Trophoblast cell (in vitro differentiated cells and primary cell): ENCODE data around the gene MITD1.

Source experiments
- DNase-seq, 2 donors: peaks; one replicate each; pipeline ENCODE4 v3.0.0-alpha.2; 2016
- H2AFZ ChIP-seq: 2 replicates; pipeline ENCODE4 v1.6.1; 2013; ENCODE audit warnings: low read length, moderate library complexity, mild to moderate bottlenecking; ENCODE audit not compliant: insufficient read depth, poor library complexity
- H2AK5ac ChIP-seq: 2 replicates; pipeline ENCODE4 v1.6.1; 2013; ENCODE audit warnings: mild to moderate bottlenecking, low read length
- H2BK120ac ChIP-seq: 2 replicates; pipeline ENCODE4 v1.6.1; 2013; ENCODE audit warnings: low read length, mild to moderate bottlenecking, moderate library complexity; ENCODE audit not compliant: insufficient read depth, poor library complexity
- H2BK12ac ChIP-seq: 2 replicates; pipeline ENCODE4 v1.6.1; 2013; ENCODE audit warnings: mild to moderate bottlenecking, low read length, moderate library complexity
- H2BK5ac ChIP-seq: 2 replicates; pipeline ENCODE4 v1.6.1; 2013; ENCODE audit warnings: low read length, low read depth, moderate library complexity, mild to moderate bottlenecking; ENCODE audit not compliant: poor library complexity
- H3K14ac ChIP-seq: 2 replicates; pipeline ENCODE4 v1.6.1; 2013; ENCODE audit warnings: mild to moderate bottlenecking, low read length
- H3K18ac ChIP-seq: 2 replicates; pipeline ENCODE4 v1.6.1; 2013; ENCODE audit warnings: mild to moderate bottlenecking, low read length
- H3K23ac ChIP-seq: 2 replicates; pipeline ENCODE4 v1.6.1; 2013; ENCODE audit warnings: low read length
- H3K27ac ChIP-seq: 2 replicates; pipeline ENCODE4 v1.5.1; 2013; ENCODE audit warnings: low read depth, mild to moderate bottlenecking, inconsistent platforms, low read length, moderate library complexity
- H3K27me3 ChIP-seq: 2 replicates; pipeline ENCODE4 v1.6.1; 2013; ENCODE audit warnings: inconsistent platforms, mild to moderate bottlenecking, low read length, moderate library complexity; ENCODE audit not compliant: insufficient read depth
- H3K36me3 ChIP-seq, 2 experiments: 1 replicate in 1 of 2; 2 replicates in 1 of 2; pipeline ENCODE4 v1.6.1; 2013; ENCODE audit warnings: low read length in 2 of 2, mild to moderate bottlenecking in 2 of 2, moderate library complexity in 1 of 2; ENCODE audit not compliant: insufficient read depth in 2 of 2, control insufficient read depth in 1 of 2
- H3K4ac ChIP-seq: 2 replicates; pipeline ENCODE4 v1.6.1; 2013; ENCODE audit warnings: low read depth, mild to moderate bottlenecking, low read length, moderate library complexity
- H3K4me1 ChIP-seq, 2 experiments: 1 replicate in 1 of 2; 2 replicates in 1 of 2; pipeline ENCODE4 v1.6.1; 2013; ENCODE audit warnings: low read length in 2 of 2, mild to moderate bottlenecking in 2 of 2, moderate library complexity in 1 of 2; ENCODE audit not compliant: insufficient read depth in 2 of 2, control insufficient read depth in 1 of 2
- H3K4me2 ChIP-seq: 2 replicates; pipeline ENCODE4 v1.6.1; 2013; ENCODE audit warnings: inconsistent platforms, mild to moderate bottlenecking, low read length, moderate library complexity
- H3K4me3 ChIP-seq: 2 replicates; pipeline ENCODE4 v1.5.1; 2013; ENCODE audit warnings: mild to moderate bottlenecking, low read depth, low read length, inconsistent platforms
- H3K79me1 ChIP-seq: one replicate; pipeline ENCODE4 v1.6.1; 2013; ENCODE audit warnings: low read length
- H3K79me2 ChIP-seq: 2 replicates; pipeline ENCODE4 v1.6.1; 2013; ENCODE audit warnings: low read length, mild to moderate bottlenecking; ENCODE audit not compliant: control insufficient read depth, insufficient read depth, poor library complexity
- H3K9ac ChIP-seq: 2 replicates; pipeline ENCODE4 v1.6.1; 2013; ENCODE audit warnings: mild to moderate bottlenecking, low read length
- H3K9me3 ChIP-seq: 2 replicates; pipeline ENCODE4 v1.6.1; 2013; ENCODE audit warnings: low read depth, mild to moderate bottlenecking, control low read depth, inconsistent platforms, low read length; ENCODE audit not compliant: insufficient read depth
- H4K12ac ChIP-seq: 2 replicates; pipeline ENCODE4 v1.6.1; 2013; ENCODE audit warnings: low read depth, mild to moderate bottlenecking, low read length, moderate library complexity
- H4K8ac ChIP-seq: 2 replicates; pipeline ENCODE4 v1.6.1; 2013; ENCODE audit warnings: low read depth, mild to moderate bottlenecking, low read length, moderate library complexity
- H4K91ac ChIP-seq: one replicate; pipeline ENCODE4 v1.6.1; 2013; ENCODE audit warnings: low read depth, mild to moderate bottlenecking, low read length, moderate library complexity
- WGBS: extraction: QIAGEN DNeasy Blood & Tissue Kit; methylation state at CpG from one replicate; pipeline ENCODE4 v1.1.7; 2013; ENCODE audit warnings: missing lambda C conversion rate; ENCODE audit not compliant: insufficient read length, insufficient coverage; ENCODE audit errors: extremely low coverage; 5-methylcytosine and 5-hydroxymethylcytosine counted together

The MITD1 gene

GRCh38 chr2:99183025-99183424, 2.2 kb upstream of the MITD1 start:
- DNase-seq, result no peak
- H3K36me3 ChIP-seq, result no peaks in the 10 kb centered on the region
- no peak overlapping the region for H3K27ac ChIP-seq
- no peak overlapping the region for H2BK5ac ChIP-seq
- no peak overlapping the region for H2BK12ac ChIP-seq
- H2AK5ac ChIP-seq, result no peak overlapping the region
- WGBS, result no CpG with 5 or more reads among the region's 3 CpGs
- no peak overlapping the region for H4K8ac ChIP-seq
- H3K4ac ChIP-seq, result peak overlapping the region; percentile 46
- no peak overlapping the region for H2AFZ ChIP-seq
- peaks cover 4% of the 10 kb centered on the region for H3K79me2 ChIP-seq
- H3K23ac ChIP-seq, result no peak overlapping the region
- no peaks in the 10 kb centered on the region for H3K9me3 ChIP-seq
- H3K27me3 ChIP-seq, result no peaks in the 10 kb centered on the region
- H3K9ac ChIP-seq, result no peak overlapping the region
- no peak overlapping the region for H4K12ac ChIP-seq
- no peak overlapping the region for H3K4me2 ChIP-seq
- no peak overlapping the region for H2BK120ac ChIP-seq
- peaks cover 6% of the 10 kb centered on the region for H3K79me1 ChIP-seq
- no peak overlapping the region for H3K4me3 ChIP-seq
- H3K18ac ChIP-seq, result no peak overlapping the region
- H4K91ac ChIP-seq, result no peak overlapping the region
- H3K4me1 ChIP-seq, result peaks cover 0 to 6% of the 10 kb centered on the region in 2 experiments
- no peak overlapping the region for H3K14ac ChIP-seq

GRCh38 chr2:99181624-99182000, 754 bp upstream of the MITD1 start:
- Histone ChIP-seq H3K9ac (no peak overlapping the region), H3K27ac (peak overlapping the region; percentile 65), H3K27me3 (no peaks in the 10 kb centered on the region), H3K79me1 (peaks cover 6% of the 10 kb centered on the region), H3K4me3 (peak overlapping the region; percentile 80), H3K4me1 (peaks cover 0 to 6% of the 10 kb centered on the region in 2 experiments), H3K4ac (peak overlapping the region; percentile 40), H4K8ac (no peak overlapping the region), H2BK12ac (no peak overlapping the region), H3K23ac (no peak overlapping the region), H4K91ac (no peak overlapping the region), H3K36me3 (peaks cover 0 to 2% of the 10 kb centered on the region in 2 experiments), H3K14ac (no peak overlapping the region), H2AK5ac (no peak overlapping the region), H2BK5ac (no peak overlapping the region), H3K79me2 (peaks cover 4% of the 10 kb centered on the region), H3K4me2 (peak overlapping the region; percentile 70), H4K12ac (no peak overlapping the region), H2BK120ac (no peak overlapping the region), H3K18ac (no peak overlapping the region), H2AFZ (no peak overlapping the region), H3K9me3 (no peaks in the 10 kb centered on the region)
- no CpG with 5 or more reads among the region's 4 CpGs for WGBS
- DNase-seq, result peak in 1 of 2 donors; percentile 44

GRCh38 chr2:99171377-99172140, 9.3 kb downstream of the MITD1 start:
- H3K4ac ChIP-seq, result no peak overlapping the region
- no peak overlapping the region for H3K23ac ChIP-seq
- H3K36me3 ChIP-seq, result peaks cover 10 to 16% of the 10 kb centered on the region in 2 experiments
- no peak overlapping the region for H4K91ac ChIP-seq
- no peak overlapping the region for H3K4me3 ChIP-seq
- no peaks in the 10 kb centered on the region for H3K9me3 ChIP-seq
- H3K14ac ChIP-seq, result no peak overlapping the region
- H3K79me1 ChIP-seq, result no peaks in the 10 kb centered on the region
- no peaks in the 10 kb centered on the region for H3K4me1 ChIP-seq
- H3K27me3 ChIP-seq, result no peaks in the 10 kb centered on the region
- no peak overlapping the region for H2BK12ac ChIP-seq
- H3K79me2 ChIP-seq, result no peaks in the 10 kb centered on the region
- no peak overlapping the region for H2AFZ ChIP-seq
- H2BK120ac ChIP-seq, result no peak overlapping the region
- H4K8ac ChIP-seq, result no peak overlapping the region
- WGBS, result no CpG with 5 or more reads among the region's 8 CpGs
- no peak overlapping the region for H3K9ac ChIP-seq
- H3K18ac ChIP-seq, result no peak overlapping the region
- no peak for DNase-seq
- no peak overlapping the region for H2BK5ac ChIP-seq
- no peak overlapping the region for H3K4me2 ChIP-seq
- H4K12ac ChIP-seq, result no peak overlapping the region
- no peak overlapping the region for H3K27ac ChIP-seq
- H2AK5ac ChIP-seq, result no peak overlapping the region

GRCh38 chr2:99169534-99169933, 11.3 kb downstream of the MITD1 start:
- Histone ChIP-seq H3K79me1 (no peaks in the 10 kb centered on the region), H3K4me1 (no peaks in the 10 kb centered on the region), H3K27ac (no peak overlapping the region), H4K12ac (no peak overlapping the region), H2BK5ac (no peak overlapping the region), H3K18ac (no peak overlapping the region), H3K9me3 (no peaks in the 10 kb centered on the region), H3K79me2 (no peaks in the 10 kb centered on the region), H2BK120ac (no peak overlapping the region), H2BK12ac (no peak overlapping the region), H3K4me3 (no peak overlapping the region), H2AK5ac (no peak overlapping the region), H4K91ac (no peak overlapping the region), H4K8ac (no peak overlapping the region), H3K4me2 (no peak overlapping the region), H3K14ac (no peak overlapping the region), H2AFZ (no peak overlapping the region), H3K23ac (no peak overlapping the region), H3K36me3 (peaks cover 10 to 23% of the 10 kb centered on the region in 2 experiments), H3K27me3 (no peaks in the 10 kb centered on the region), H3K9ac (no peak overlapping the region), H3K4ac (no peak overlapping the region)
- DNase-seq, result no peak
- WGBS, result no CpG with 5 or more reads among the region's 1 CpG
